Mesenteric fat pad (tissue), 1 donor: ENCODE measurements around the gene RASGRF1. TPM values are rescaled to one million over a fixed set of nuclear protein-coding genes. Genes with fewer than 3 reads are reported as not detected.
A peak's percentile ranks its signal among the peaks of the same experiment; 100 is the strongest.

Source experiments
- DNase-seq: peaks from one replicate; pipeline ENCODE4 v3.0.0-alpha.2; 2020; ENCODE audit warnings: low spot score
- total RNA-seq: library from RNA; stranded (reverse); fragmentation: NEBNext Ultra II Directional; extraction: Animal tissue kit (Norgen Biotek cat#: 25700); gene quantifications from one replicate; pipeline ENCODE4 v1.2.1, GENCODE V29; 2021
- donor health status: DM: yes; HTN: yes; CAD: no.

Gene RASGRF1
- total RNA-seq, 1 donor from 2014 or later: not detected

- no peak for DNase-seq
Observed at GRCh38 chr15:78960308-78960707, 130.3 kb downstream of the RASGRF1 start.

- DNase-seq: no peak
Observed at GRCh38 chr15:78959360-78959759, 131.2 kb downstream of the RASGRF1 start.

- DNase-seq: no peak
Observed at GRCh38 chr15:78957416-78958093, 133.0 kb downstream of the RASGRF1 start.

- no peak for DNase-seq
Observed at GRCh38 chr15:78956937-78957336, 133.6 kb downstream of the RASGRF1 start.

GRCh38 chr15:78955355-78955754, 135.2 kb downstream of the RASGRF1 start:
- no peak for DNase-seq

GRCh38 chr15:78951841-78952238, 138.7 kb downstream of the RASGRF1 start:
- DNase-seq: no peak

GRCh38 chr15:78950902-78951840, 139.4 kb downstream of the RASGRF1 start:
- DNase-seq: no peak

GRCh38 chr15:78950343-78950742, 140.2 kb downstream of the RASGRF1 start:
- DNase-seq: no peak

GRCh38 chr15:78949461-78949860, 141.1 kb downstream of the RASGRF1 start:
- DNase-seq: no peak

- no peak for DNase-seq
Observed at GRCh38 chr15:78947506-78947905, 143.1 kb downstream of the RASGRF1 start.

GRCh38 chr15:78946493-78946892, 144.1 kb downstream of the RASGRF1 start:
- no peak for DNase-seq

GRCh38 chr15:78944669-78945407, 145.7 kb downstream of the RASGRF1 start, which contains the start of gene CTSH:
Gene CTSH (minus strand): TSS chr15:78945046. CDS start chr15:78944981, 65 bp downstream.
- DNase-seq: peak; percentile 93

GRCh38 chr15:78944202-78944625, 146.4 kb downstream of the RASGRF1 start:
- no peak for DNase-seq

- DNase-seq: no peak
Observed at GRCh38 chr15:78943692-78944091, 146.9 kb downstream of the RASGRF1 start.

GRCh38 chr15:78942741-78943140, 147.8 kb downstream of the RASGRF1 start:
- no peak for DNase-seq

GRCh38 chr15:78938658-78939488, 151.7 kb downstream of the RASGRF1 start:
- DNase-seq: no peak

- no peak for DNase-seq
Observed at GRCh38 chr15:78937132-78937739, 153.3 kb downstream of the RASGRF1 start.

- no peak for DNase-seq
Observed at GRCh38 chr15:78934655-78935023, 155.9 kb downstream of the RASGRF1 start.

GRCh38 chr15:78933823-78934654, 156.5 kb downstream of the RASGRF1 start:
- DNase-seq: no peak
